ENCODE measurements around the gene NPIPA5.
"Not testable (repeated sequence)": the region's sequence is repeated elsewhere in the genome, so short reads cannot be mapped to it uniquely, and the experiment has no call there.

DNA sequence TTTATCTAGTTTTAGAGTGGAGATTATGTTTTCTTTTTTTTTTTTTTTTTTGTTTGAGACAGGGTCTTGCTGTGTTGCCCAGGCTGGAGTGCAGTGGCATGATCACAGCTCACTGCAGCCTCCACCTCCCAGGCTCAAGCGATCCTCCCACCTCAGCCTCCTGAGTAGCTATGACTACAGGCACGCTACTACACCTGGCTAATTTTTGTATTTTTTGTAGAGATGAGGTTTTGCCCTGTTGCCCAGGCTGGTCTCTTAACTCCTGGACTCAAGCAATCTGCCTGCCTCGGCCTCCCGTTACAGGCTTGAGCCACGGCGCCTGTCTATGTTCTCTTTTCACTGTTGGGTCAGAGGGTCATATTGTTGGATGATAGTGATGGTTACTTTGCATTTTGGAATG, 22.2 kb upstream of the NPIPA5 start:
- TF ChIP-seq POLR2A (IDR thresholded peaks at IDR 0.05), result not testable (repeated sequence)
- TF ChIP-seq, protein P1, sequence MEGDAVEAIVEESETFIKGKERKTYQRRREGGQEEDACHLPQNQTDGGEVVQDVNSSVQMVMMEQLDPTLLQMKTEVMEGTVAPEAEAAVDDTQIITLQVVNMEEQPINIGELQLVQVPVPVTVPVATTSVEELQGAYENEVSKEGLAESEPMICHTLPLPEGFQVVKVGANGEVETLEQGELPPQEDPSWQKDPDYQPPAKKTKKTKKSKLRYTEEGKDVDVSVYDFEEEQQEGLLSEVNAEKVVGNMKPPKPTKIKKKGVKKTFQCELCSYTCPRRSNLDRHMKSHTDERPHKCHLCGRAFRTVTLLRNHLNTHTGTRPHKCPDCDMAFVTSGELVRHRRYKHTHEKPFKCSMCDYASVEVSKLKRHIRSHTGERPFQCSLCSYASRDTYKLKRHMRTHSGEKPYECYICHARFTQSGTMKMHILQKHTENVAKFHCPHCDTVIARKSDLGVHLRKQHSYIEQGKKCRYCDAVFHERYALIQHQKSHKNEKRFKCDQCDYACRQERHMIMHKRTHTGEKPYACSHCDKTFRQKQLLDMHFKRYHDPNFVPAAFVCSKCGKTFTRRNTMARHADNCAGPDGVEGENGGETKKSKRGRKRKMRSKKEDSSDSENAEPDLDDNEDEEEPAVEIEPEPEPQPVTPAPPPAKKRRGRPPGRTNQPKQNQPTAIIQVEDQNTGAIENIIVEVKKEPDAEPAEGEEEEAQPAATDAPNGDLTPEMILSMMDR (IDR thresholded peaks at IDR 0.05), result not testable (repeated sequence)
